WTC11 (cell line): ENCODE data around the gene PRDM12. TPM values are rescaled to one million over a fixed set of nuclear protein-coding genes. Genes with fewer than 3 reads are reported as not detected.
A peak's percentile ranks its signal among the peaks of the same experiment; 100 is the strongest.

Experiments used
- AR ChIP-seq: fragments of 250-450 bp; sonication (Bioruptor Pico); IDR thresholded peaks from 2 replicates; pipeline ENCODE4 v1.9.0; 2021; ENCODE audit warnings: mild to moderate bottlenecking
- CREB1 ChIP-seq: sonication (generic); formaldehyde crosslinking; IDR thresholded peaks from 2 replicates; pipeline ENCODE4 v1.8.0; 2023; ENCODE audit warnings: mild to moderate bottlenecking, missing genetic modification reagents
- CTCF ChIP-seq: fragments of 200-600 bp; IDR thresholded peaks from 2 replicates; pipeline ENCODE4 v1.8.0; 2022; ENCODE audit warnings: antibody characterized with exemption
- ERG ChIP-seq: fragments of 250-450 bp; sonication (Bioruptor Pico); IDR thresholded peaks from 2 replicates; pipeline ENCODE4 v1.8.0; 2021; ENCODE audit warnings: mild to moderate bottlenecking
- ETV6 ChIP-seq: sonication (generic); formaldehyde crosslinking; IDR thresholded peaks from 2 replicates; pipeline ENCODE4 v1.8.1; 2022; ENCODE audit warnings: mild to moderate bottlenecking, missing genetic modification reagents
- FOXK1 ChIP-seq: sonication (generic); formaldehyde crosslinking; IDR thresholded peaks from 2 replicates; pipeline ENCODE4 v1.8.0; 2022; ENCODE audit warnings: mild to moderate bottlenecking, moderate library complexity, missing genetic modification reagents
- HMGA2 ChIP-seq: fragments of 250-450 bp; sonication (Bioruptor Pico); IDR thresholded peaks from 2 replicates; pipeline ENCODE4 v1.4.0; 2021; ENCODE audit warnings: mild to moderate bottlenecking, moderate library complexity
- HMGXB4 ChIP-seq: sonication (generic); formaldehyde crosslinking; IDR thresholded peaks from 2 replicates; pipeline ENCODE4 v1.8.1; 2023; ENCODE audit warnings: mild to moderate bottlenecking, moderate library complexity, missing genetic modification reagents
- JUN ChIP-seq: sonication (generic); formaldehyde crosslinking; IDR thresholded peaks from 2 replicates; pipeline ENCODE4 v1.8.0; 2023; ENCODE audit warnings: mild to moderate bottlenecking, missing genetic modification reagents
- MXD4 ChIP-seq: fragments of 250-450 bp; sonication (Bioruptor Pico); IDR thresholded peaks from 2 replicates; pipeline ENCODE4 v1.8.0; 2021; ENCODE audit warnings: mild to moderate bottlenecking, moderate library complexity, borderline replicate concordance
- MYBL2 ChIP-seq: sonication (generic); formaldehyde crosslinking; IDR thresholded peaks from 2 replicates; pipeline ENCODE4 v1.8.1; 2023; ENCODE audit warnings: mild to moderate bottlenecking, moderate library complexity, missing genetic modification reagents
- NFE2L1 ChIP-seq: sonication (generic); formaldehyde crosslinking; IDR thresholded peaks from 2 replicates; pipeline ENCODE4 v1.8.1; 2023; ENCODE audit warnings: missing genetic modification reagents
- TP53 ChIP-seq: sonication (generic); formaldehyde crosslinking; IDR thresholded peaks from 2 replicates; pipeline ENCODE4 v1.8.1; 2023; ENCODE audit warnings: mild to moderate bottlenecking, missing genetic modification reagents
- USF1 ChIP-seq: sonication (generic); formaldehyde crosslinking; IDR thresholded peaks from 2 replicates; pipeline ENCODE4 v1.8.0; 2022; ENCODE audit warnings: mild to moderate bottlenecking, missing genetic modification reagents
- ZMAT4 ChIP-seq: fragments of 250-450 bp; sonication (Bioruptor Pico); IDR thresholded peaks from 2 replicates; pipeline ENCODE4 v1.9.0; 2021; ENCODE audit warnings: mild to moderate bottlenecking
- ZNF396 ChIP-seq: fragments of 250-450 bp; sonication (Bioruptor Pico); IDR thresholded peaks from 2 replicates; pipeline ENCODE4 v1.8.0; 2021; ENCODE audit warnings: mild to moderate bottlenecking, moderate library complexity, borderline replicate concordance
- ZNF512 ChIP-seq: sonication (generic); formaldehyde crosslinking; IDR thresholded peaks from 2 replicates; pipeline ENCODE4 v1.8.1; 2022; ENCODE audit warnings: missing genetic modification reagents, borderline replicate concordance
- total RNA-seq: library from RNA; stranded (reverse); gene quantifications from 3 replicates; pipeline ENCODE4 v1.2.3, GENCODE V29; 2021
- TF ChIP-seq, protein P1 (sequence below): sonication (generic); formaldehyde crosslinking; IDR thresholded peaks from 2 replicates; pipeline ENCODE4 v1.8.1; 2023; ENCODE audit warnings: mild to moderate bottlenecking, missing genetic modification reagents, borderline replicate concordance
- TF ChIP-seq, protein P2 (sequence below): fragments of 250-450 bp; sonication (Bioruptor Pico); IDR thresholded peaks from 2 replicates; pipeline ENCODE4 v1.9.0; 2021; ENCODE audit warnings: moderate library complexity, mild to moderate bottlenecking, inconsistent platforms, borderline replicate concordance
- TF ChIP-seq, protein P3 (sequence below): sonication (generic); formaldehyde crosslinking; IDR thresholded peaks from 2 replicates; pipeline ENCODE4 v1.8.0; 2023; ENCODE audit warnings: mild to moderate bottlenecking, missing genetic modification reagents

PRDM12 gene
- total RNA-seq, 1 experiment from 2014 or later = 0.09 TPM

- TF ChIP-seq, protein P1, sequence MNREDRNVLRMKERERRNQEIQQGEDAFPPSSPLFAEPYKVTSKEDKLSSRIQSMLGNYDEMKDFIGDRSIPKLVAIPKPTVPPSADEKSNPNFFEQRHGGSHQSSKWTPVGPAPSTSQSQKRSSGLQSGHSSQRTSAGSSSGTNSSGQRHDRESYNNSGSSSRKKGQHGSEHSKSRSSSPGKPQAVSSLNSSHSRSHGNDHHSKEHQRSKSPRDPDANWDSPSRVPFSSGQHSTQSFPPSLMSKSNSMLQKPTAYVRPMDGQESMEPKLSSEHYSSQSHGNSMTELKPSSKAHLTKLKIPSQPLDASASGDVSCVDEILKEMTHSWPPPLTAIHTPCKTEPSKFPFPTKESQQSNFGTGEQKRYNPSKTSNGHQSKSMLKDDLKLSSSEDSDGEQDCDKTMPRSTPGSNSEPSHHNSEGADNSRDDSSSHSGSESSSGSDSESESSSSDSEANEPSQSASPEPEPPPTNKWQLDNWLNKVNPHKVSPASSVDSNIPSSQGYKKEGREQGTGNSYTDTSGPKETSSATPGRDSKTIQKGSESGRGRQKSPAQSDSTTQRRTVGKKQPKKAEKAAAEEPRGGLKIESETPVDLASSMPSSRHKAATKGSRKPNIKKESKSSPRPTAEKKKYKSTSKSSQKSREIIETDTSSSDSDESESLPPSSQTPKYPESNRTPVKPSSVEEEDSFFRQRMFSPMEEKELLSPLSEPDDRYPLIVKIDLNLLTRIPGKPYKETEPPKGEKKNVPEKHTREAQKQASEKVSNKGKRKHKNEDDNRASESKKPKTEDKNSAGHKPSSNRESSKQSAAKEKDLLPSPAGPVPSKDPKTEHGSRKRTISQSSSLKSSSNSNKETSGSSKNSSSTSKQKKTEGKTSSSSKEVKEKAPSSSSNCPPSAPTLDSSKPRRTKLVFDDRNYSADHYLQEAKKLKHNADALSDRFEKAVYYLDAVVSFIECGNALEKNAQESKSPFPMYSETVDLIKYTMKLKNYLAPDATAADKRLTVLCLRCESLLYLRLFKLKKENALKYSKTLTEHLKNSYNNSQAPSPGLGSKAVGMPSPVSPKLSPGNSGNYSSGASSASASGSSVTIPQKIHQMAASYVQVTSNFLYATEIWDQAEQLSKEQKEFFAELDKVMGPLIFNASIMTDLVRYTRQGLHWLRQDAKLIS (CRISPR knock-in tag) = 0 out of 2 replicates have a peak, but pooled peaks have one; percentile 65
- TF ChIP-seq ETV6 (CRISPR knock-in tag) (peak; percentile 46; the same call in 1 of the 2 replicates), NFE2L1 (CRISPR knock-in tag) (no peak), ZNF512 (no peak), HMGXB4 (CRISPR knock-in tag) (peak; percentile 93), CTCF (peak; percentile 27; the same call in 1 of the 2 replicates), CREB1 (CRISPR knock-in tag) (no peak), ZNF396 (CRISPR knock-in tag) (no peak), ZMAT4 (CRISPR knock-in tag) (no peak), HMGA2 (CRISPR knock-in tag) (no peak), JUN (CRISPR knock-in tag) (no peak), FOXK1 (CRISPR knock-in tag) (peak; percentile 41; the same call in 1 of the 2 replicates), MXD4 (CRISPR knock-in tag) (no peak), AR (CRISPR knock-in tag) (no peak), MYBL2 (CRISPR knock-in tag) (no peak), ERG (CRISPR knock-in tag) (no peak), TP53 (CRISPR knock-in tag) (0 out of 2 replicates have a peak, but pooled peaks have one; percentile 39), USF1 (CRISPR knock-in tag) (no peak)
- TF ChIP-seq, protein P2, sequence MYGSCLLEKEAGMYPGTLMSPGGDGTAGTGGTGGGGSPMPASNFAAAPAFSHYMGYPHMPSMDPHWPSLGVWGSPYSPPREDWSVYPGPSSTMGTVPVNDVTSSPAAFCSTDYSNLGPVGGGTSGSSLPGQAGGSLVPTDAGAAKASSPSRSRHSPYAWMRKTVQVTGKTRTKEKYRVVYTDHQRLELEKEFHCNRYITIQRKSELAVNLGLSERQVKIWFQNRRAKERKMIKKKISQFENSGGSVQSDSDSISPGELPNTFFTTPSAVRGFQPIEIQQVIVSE (CRISPR knock-in tag) = no peak
- TF ChIP-seq, protein P3, sequence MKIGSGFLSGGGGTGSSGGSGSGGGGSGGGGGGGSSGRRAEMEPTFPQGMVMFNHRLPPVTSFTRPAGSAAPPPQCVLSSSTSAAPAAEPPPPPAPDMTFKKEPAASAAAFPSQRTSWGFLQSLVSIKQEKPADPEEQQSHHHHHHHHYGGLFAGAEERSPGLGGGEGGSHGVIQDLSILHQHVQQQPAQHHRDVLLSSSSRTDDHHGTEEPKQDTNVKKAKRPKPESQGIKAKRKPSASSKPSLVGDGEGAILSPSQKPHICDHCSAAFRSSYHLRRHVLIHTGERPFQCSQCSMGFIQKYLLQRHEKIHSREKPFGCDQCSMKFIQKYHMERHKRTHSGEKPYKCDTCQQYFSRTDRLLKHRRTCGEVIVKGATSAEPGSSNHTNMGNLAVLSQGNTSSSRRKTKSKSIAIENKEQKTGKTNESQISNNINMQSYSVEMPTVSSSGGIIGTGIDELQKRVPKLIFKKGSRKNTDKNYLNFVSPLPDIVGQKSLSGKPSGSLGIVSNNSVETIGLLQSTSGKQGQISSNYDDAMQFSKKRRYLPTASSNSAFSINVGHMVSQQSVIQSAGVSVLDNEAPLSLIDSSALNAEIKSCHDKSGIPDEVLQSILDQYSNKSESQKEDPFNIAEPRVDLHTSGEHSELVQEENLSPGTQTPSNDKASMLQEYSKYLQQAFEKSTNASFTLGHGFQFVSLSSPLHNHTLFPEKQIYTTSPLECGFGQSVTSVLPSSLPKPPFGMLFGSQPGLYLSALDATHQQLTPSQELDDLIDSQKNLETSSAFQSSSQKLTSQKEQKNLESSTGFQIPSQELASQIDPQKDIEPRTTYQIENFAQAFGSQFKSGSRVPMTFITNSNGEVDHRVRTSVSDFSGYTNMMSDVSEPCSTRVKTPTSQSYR (CRISPR knock-in tag) = no peak
Measured at GRCh38 chr9:130692321-130692720, 27.9 kb downstream of the PRDM12 start (continued).
